ENCODE measurements around the gene FBXW12. TPM values are rescaled to one million over a fixed set of nuclear protein-coding genes. Genes with fewer than 3 reads are reported as not detected.

Gene FBXW12
- total and polyA plus RNA-seq, 2 of the 8 experiments (the other 6 are each of a cell fraction or from before 2014, with no cell fraction given): 0.35 to 0.85 TPM

DNA sequence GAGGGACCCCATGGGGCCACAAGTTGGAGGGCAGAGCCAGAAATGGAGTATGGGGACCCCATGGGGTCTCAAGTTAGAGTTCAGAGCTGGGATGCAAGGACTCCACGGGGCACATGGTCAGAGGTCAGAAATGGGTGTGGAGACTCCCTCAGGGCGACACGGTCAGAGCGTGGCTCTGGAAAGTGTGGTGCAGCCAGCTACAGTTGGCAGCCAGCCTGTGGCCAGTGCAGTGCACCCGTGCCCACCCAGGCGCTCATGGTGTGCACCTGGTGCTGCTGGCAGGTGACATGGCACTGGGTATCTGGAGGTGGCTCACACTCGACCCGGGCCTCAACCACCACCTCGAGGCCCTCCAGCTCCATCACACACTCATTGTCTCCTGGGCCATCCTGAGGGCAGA, 46.6 kb downstream of the FBXW12 start (continued):
- TF ChIP-seq, protein P1, sequence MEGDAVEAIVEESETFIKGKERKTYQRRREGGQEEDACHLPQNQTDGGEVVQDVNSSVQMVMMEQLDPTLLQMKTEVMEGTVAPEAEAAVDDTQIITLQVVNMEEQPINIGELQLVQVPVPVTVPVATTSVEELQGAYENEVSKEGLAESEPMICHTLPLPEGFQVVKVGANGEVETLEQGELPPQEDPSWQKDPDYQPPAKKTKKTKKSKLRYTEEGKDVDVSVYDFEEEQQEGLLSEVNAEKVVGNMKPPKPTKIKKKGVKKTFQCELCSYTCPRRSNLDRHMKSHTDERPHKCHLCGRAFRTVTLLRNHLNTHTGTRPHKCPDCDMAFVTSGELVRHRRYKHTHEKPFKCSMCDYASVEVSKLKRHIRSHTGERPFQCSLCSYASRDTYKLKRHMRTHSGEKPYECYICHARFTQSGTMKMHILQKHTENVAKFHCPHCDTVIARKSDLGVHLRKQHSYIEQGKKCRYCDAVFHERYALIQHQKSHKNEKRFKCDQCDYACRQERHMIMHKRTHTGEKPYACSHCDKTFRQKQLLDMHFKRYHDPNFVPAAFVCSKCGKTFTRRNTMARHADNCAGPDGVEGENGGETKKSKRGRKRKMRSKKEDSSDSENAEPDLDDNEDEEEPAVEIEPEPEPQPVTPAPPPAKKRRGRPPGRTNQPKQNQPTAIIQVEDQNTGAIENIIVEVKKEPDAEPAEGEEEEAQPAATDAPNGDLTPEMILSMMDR (IDR thresholded peaks at IDR 0.05; ENCODE audit: control extremely low read depth in 1 of 3, insufficient read depth in 1 of 3, low read depth in 1 of 3, low read length in 3 of 3): no peak
- TF ChIP-seq ZNF274 (IDR thresholded peaks at IDR 0.05; ENCODE audit: borderline replicate concordance, extremely low read depth, low read length) (no peak), CTBP2 (IDR thresholded peaks at IDR 0.05; ENCODE audit: borderline replicate concordance, insufficient read depth, insufficient read length, low read length) (no peak), CBX5 (IDR thresholded peaks at IDR 0.05; ENCODE audit: low read depth, low read length) (no peak)
- TF ChIP-seq, protein P2, sequence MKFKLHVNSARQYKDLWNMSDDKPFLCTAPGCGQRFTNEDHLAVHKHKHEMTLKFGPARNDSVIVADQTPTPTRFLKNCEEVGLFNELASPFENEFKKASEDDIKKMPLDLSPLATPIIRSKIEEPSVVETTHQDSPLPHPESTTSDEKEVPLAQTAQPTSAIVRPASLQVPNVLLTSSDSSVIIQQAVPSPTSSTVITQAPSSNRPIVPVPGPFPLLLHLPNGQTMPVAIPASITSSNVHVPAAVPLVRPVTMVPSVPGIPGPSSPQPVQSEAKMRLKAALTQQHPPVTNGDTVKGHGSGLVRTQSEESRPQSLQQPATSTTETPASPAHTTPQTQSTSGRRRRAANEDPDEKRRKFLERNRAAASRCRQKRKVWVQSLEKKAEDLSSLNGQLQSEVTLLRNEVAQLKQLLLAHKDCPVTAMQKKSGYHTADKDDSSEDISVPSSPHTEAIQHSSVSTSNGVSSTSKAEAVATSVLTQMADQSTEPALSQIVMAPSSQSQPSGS (IDR thresholded peaks at IDR 0.05; ENCODE audit: low read length): no peak

Measured in H1 (cell line).